ENCODE data around the gene ATP1B4. TPM values are rescaled to one million over a fixed set of nuclear protein-coding genes. Genes with fewer than 3 reads are reported as not detected.

ATP1B4 gene
- total and polyA plus RNA-seq, 4 donors: not detected

- no peak for TF ChIP-seq ZBTB33 (IDR thresholded peaks at IDR 0.05)
- no peak for TF ChIP-seq MAX (IDR thresholded peaks at IDR 0.05)
- TF ChIP-seq YY1 (IDR thresholded peaks at IDR 0.05): no peak
- no peak for TF ChIP-seq GABPA (IDR thresholded peaks at IDR 0.05 in 1 of 2, conservative IDR thresholded peaks at IDR 0.05 in 1 of 2)
- TF ChIP-seq FOXA1 (IDR thresholded peaks at IDR 0.05): no peak
- TF ChIP-seq NR2F2 (IDR thresholded peaks at IDR 0.05): no peak
- TF ChIP-seq RAD21 (IDR thresholded peaks at IDR 0.05): no peak
- TF ChIP-seq FOXA2 (IDR thresholded peaks at IDR 0.05): no peak
These were observed 44.7 kb downstream of the ATP1B4 start (continued) for GRCh38 chrX:120406638-120407037.

- no peaks in the 10 kb centered on the region for H3K4me1 ChIP-seq (ENCODE audit: control insufficient read depth in 4 of 4, insufficient read depth in 4 of 4, low read length in 3 of 4)
- no peaks in the 10 kb centered on the region for H3K36me3 ChIP-seq (ENCODE audit: control insufficient read depth in 4 of 4, insufficient read depth in 3 of 4, low read depth in 1 of 4, low read length in 3 of 4)
- H3K4me3 ChIP-seq (ENCODE audit: low read depth in 1 of 3, low read length in 3 of 3): no peak overlapping the region
- no peak overlapping the region for H3K9ac ChIP-seq (ENCODE audit: low read depth in 1 of 2, low read length in 2 of 2)
- no peak overlapping the region for H3K27ac ChIP-seq (ENCODE audit: low read depth in 1 of 2, low read length in 2 of 2)
- H3K27me3 ChIP-seq (ENCODE audit: control insufficient read depth in 4 of 4, insufficient read depth in 4 of 4, low read length in 3 of 4): no peaks in the 10 kb centered on the region
- TF ChIP-seq RXRA (IDR thresholded peaks at IDR 0.05): no peak
- TF ChIP-seq GABPA (IDR thresholded peaks at IDR 0.05 in 1 of 2, conservative IDR thresholded peaks at IDR 0.05 in 1 of 2): no peak
- TF ChIP-seq JUND (IDR thresholded peaks at IDR 0.05): no peak
- TF ChIP-seq ZBTB33 (IDR thresholded peaks at IDR 0.05): no peak
- TF ChIP-seq MAX (IDR thresholded peaks at IDR 0.05): no peak
- TF ChIP-seq ATF3 (IDR thresholded peaks at IDR 0.05): no peak
- TF ChIP-seq YY1 (IDR thresholded peaks at IDR 0.05): no peak
- no peak for TF ChIP-seq CTCF (IDR thresholded peaks at IDR 0.05; ENCODE audit: low read depth, low read length, missing input control)
- TF ChIP-seq NR2F2 (IDR thresholded peaks at IDR 0.05): no peak
- TF ChIP-seq FOXA1 (IDR thresholded peaks at IDR 0.05): no peak
- TF ChIP-seq EGR1 (IDR thresholded peaks at IDR 0.05; ENCODE audit: low read depth in 2 of 2): no peak
- no peak for TF ChIP-seq RAD21 (IDR thresholded peaks at IDR 0.05)
- TF ChIP-seq SP1 (IDR thresholded peaks at IDR 0.05): no peak
- TF ChIP-seq FOXA2 (IDR thresholded peaks at IDR 0.05): no peak
- no peak for TF ChIP-seq HNF4A (conservative IDR thresholded peaks at IDR 0.05)
- TF ChIP-seq TAF1 (conservative IDR thresholded peaks at IDR 0.05): no peak
- no peak for TF ChIP-seq REST (IDR thresholded peaks at IDR 0.05)
- no peak for TF ChIP-seq HNF4G (IDR thresholded peaks at IDR 0.05)
- 88% methylated on average over 1 of the region's 1 CpG for WGBS
- peaks cover 0 to 3% (median 1%) of the 10 kb centered on the region in 4 donors for H3K9me3 ChIP-seq (ENCODE audit: control insufficient read depth in 4 of 4, low read length in 3 of 4)
- DNase-seq (ENCODE audit: low spot score): no peak
These were observed 46.3 kb downstream of the ATP1B4 start for GRCh38 chrX:120408168-120408567.

Measured in liver (tissue), 9 donors.